ENCODE results near the gene CCDC88B. TPM values are rescaled to one million over a fixed set of nuclear protein-coding genes. Genes with fewer than 3 reads are reported as not detected.

CCDC88B gene
- total and polyA plus RNA-seq, 2 experiments from 2014 or later = 6.8 to 12.1 TPM

DNA sequence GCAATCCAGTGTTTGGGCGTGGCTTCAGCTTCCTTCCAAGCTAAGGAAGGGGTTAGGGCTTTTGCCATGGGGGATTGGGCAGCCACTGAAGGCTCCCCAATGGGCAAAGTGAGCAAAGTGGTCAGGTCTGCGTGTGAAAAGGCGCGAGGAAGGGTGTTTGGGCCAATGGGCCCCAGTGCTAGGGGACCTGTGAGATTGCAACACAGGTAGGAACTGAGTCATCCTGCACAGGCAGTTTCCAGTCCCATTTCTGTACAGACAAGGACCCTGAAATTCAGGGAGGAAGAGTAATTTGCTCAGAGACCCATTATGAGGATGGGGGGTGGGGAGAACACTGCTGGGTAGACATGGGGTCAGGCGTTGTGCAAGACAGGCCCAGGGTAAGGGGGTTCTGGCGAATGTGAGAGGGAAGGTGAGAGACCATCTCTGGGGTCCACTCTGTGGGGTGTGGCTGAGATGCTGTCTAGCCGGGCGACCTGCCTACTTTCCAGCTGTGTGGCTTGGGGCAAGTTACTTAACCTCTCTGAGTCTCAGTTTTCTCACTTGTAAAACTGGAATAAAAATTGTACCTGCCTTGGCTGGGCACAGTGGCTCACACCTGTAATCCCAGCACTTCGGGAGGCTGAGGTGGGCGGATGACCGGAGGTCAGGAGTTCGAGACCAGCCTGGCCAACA lies 7.3 kb downstream of the CCDC88B start:
- no peaks in the 10 kb centered on the region for H3K9me3 Mint-ChIP-seq
- peaks cover 26% of the 10 kb centered on the region for H3K27me3 Mint-ChIP-seq (ENCODE audit: insufficient read depth, low read depth, poor library complexity)
- DNase-seq (ENCODE audit: low spot score) (no peak), ATAC-seq (no peak)
- Histone ChIP-seq H3K9me2 (ENCODE audit: insufficient read depth) (no peaks in the 10 kb centered on the region), H3K4me3 (no peak overlapping the region), H4K20me1 (replicated peaks; ENCODE audit: insufficient read depth) (no peaks in the 10 kb centered on the region), H3K36me3 (ENCODE audit: insufficient read depth) (no peaks in the 10 kb centered on the region), H3K4me2 (no peak overlapping the region), H3K27ac (ENCODE audit: low read depth) (no peak overlapping the region), H2AFZ (no peak overlapping the region), H3K4me1 (ENCODE audit: insufficient read depth) (no peaks in the 10 kb centered on the region; the same call in 1 of the 2 replicates), H3F3A (replicated peaks; ENCODE audit: low read depth) (no peaks in the 10 kb centered on the region), H3K79me2 (replicated peaks; ENCODE audit: insufficient read depth) (no peaks in the 10 kb centered on the region), H3K27me3 (ENCODE audit: insufficient read depth) (no peaks in the 10 kb centered on the region)
- H3K36me3 Mint-ChIP-seq (ENCODE audit: low read depth) = no peaks in the 10 kb centered on the region; the same call in 2 of the 3 replicates
- no peak overlapping the region for H3K27ac Mint-ChIP-seq
- H3K4me1 Mint-ChIP-seq = peaks cover 2% of the 10 kb centered on the region; the same call in 2 of the 3 replicates
- no peak overlapping the region; the same call in 2 of the 3 replicates for H3K4me3 Mint-ChIP-seq
- TF ChIP-seq, protein P1, sequence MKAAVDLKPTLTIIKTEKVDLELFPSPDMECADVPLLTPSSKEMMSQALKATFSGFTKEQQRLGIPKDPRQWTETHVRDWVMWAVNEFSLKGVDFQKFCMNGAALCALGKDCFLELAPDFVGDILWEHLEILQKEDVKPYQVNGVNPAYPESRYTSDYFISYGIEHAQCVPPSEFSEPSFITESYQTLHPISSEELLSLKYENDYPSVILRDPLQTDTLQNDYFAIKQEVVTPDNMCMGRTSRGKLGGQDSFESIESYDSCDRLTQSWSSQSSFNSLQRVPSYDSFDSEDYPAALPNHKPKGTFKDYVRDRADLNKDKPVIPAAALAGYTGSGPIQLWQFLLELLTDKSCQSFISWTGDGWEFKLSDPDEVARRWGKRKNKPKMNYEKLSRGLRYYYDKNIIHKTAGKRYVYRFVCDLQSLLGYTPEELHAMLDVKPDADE (IDR thresholded peaks at IDR 0.05) = no peak
- TF ChIP-seq ZNF331 (CRISPR knock-in tag; IDR thresholded peaks at IDR 0.05; ENCODE audit: low read depth) (no peak), JUNB (IDR thresholded peaks at IDR 0.05; ENCODE audit: unreplicated experiment) (no peak), NANOG (IDR thresholded peaks at IDR 0.05; ENCODE audit: borderline replicate concordance) (no peak), STAT1 (IDR thresholded peaks at IDR 0.05; ENCODE audit: unreplicated experiment) (no peak), POLR2AphosphoS5 (IDR thresholded peaks at IDR 0.05; ENCODE audit: low read depth) (no peak), EZH2 (IDR thresholded peaks at IDR 0.05; ENCODE audit: low read depth, unreplicated experiment) (no peak), CREB1 (CRISPR knock-in tag; IDR thresholded peaks at IDR 0.05; ENCODE audit: low read depth) (no peak), EZH2phosphoT487 (IDR thresholded peaks at IDR 0.05; ENCODE audit: unreplicated experiment) (no peak), ZNF114 (CRISPR knock-in tag; IDR thresholded peaks at IDR 0.05) (no peak)
- TF ChIP-seq, protein P2, sequence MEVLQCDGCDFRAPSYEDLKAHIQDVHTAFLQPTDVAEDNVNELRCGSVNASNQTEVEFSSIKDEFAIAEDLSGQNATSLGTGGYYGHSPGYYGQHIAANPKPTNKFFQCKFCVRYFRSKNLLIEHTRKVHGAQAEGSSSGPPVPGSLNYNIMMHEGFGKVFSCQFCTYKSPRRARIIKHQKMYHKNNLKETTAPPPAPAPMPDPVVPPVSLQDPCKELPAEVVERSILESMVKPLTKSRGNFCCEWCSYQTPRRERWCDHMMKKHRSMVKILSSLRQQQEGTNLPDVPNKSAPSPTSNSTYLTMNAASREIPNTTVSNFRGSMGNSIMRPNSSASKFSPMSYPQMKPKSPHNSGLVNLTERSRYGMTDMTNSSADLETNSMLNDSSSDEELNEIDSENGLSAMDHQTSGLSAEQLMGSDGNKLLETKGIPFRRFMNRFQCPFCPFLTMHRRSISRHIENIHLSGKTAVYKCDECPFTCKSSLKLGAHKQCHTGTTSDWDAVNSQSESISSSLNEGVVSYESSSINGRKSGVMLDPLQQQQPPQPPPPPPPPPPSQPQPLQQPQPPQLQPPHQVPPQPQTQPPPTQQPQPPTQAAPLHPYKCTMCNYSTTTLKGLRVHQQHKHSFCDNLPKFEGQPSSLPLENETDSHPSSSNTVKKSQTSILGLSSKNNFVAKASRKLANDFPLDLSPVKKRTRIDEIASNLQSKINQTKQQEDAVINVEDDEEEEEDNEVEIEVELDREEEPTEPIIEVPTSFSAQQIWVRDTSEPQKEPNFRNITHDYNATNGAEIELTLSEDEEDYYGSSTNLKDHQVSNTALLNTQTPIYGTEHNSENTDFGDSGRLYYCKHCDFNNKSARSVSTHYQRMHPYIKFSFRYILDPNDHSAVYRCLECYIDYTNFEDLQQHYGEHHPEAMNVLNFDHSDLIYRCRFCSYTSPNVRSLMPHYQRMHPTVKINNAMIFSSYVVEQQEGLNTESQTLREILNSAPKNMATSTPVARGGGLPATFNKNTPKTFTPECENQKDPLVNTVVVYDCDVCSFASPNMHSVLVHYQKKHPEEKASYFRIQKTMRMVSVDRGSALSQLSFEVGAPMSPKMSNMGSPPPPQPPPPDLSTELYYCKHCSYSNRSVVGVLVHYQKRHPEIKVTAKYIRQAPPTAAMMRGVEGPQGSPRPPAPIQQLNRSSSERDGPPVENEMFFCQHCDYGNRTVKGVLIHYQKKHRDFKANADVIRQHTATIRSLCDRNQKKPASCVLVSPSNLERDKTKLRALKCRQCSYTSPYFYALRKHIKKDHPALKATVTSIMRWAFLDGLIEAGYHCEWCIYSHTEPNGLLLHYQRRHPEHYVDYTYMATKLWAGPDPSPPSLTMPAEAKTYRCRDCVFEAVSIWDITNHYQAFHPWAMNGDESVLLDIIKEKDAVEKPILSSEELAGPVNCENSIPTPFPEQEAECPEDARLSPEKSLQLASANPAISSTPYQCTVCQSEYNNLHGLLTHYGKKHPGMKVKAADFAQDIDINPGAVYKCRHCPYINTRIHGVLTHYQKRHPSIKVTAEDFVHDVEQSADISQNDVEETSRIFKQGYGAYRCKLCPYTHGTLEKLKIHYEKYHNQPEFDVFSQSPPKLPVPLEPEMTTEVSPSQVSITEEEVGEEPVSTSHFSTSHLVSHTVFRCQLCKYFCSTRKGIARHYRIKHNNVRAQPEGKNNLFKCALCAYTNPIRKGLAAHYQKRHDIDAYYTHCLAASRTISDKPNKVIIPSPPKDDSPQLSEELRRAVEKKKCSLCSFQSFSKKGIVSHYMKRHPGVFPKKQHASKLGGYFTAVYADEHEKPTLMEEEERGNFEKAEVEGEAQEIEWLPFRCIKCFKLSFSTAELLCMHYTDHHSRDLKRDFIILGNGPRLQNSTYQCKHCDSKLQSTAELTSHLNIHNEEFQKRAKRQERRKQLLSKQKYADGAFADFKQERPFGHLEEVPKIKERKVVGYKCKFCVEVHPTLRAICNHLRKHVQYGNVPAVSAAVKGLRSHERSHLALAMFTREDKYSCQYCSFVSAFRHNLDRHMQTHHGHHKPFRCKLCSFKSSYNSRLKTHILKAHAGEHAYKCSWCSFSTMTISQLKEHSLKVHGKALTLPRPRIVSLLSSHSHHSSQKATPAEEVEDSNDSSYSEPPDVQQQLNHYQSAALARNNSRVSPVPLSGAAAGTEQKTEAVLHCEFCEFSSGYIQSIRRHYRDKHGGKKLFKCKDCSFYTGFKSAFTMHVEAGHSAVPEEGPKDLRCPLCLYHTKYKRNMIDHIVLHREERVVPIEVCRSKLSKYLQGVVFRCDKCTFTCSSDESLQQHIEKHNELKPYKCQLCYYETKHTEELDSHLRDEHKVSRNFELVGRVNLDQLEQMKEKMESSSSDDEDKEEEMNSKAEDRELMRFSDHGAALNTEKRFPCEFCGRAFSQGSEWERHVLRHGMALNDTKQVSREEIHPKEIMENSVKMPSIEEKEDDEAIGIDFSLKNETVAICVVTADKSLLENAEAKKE (CRISPR knock-in tag; IDR thresholded peaks at IDR 0.05) = no peak
- TF ChIP-seq, protein P3, sequence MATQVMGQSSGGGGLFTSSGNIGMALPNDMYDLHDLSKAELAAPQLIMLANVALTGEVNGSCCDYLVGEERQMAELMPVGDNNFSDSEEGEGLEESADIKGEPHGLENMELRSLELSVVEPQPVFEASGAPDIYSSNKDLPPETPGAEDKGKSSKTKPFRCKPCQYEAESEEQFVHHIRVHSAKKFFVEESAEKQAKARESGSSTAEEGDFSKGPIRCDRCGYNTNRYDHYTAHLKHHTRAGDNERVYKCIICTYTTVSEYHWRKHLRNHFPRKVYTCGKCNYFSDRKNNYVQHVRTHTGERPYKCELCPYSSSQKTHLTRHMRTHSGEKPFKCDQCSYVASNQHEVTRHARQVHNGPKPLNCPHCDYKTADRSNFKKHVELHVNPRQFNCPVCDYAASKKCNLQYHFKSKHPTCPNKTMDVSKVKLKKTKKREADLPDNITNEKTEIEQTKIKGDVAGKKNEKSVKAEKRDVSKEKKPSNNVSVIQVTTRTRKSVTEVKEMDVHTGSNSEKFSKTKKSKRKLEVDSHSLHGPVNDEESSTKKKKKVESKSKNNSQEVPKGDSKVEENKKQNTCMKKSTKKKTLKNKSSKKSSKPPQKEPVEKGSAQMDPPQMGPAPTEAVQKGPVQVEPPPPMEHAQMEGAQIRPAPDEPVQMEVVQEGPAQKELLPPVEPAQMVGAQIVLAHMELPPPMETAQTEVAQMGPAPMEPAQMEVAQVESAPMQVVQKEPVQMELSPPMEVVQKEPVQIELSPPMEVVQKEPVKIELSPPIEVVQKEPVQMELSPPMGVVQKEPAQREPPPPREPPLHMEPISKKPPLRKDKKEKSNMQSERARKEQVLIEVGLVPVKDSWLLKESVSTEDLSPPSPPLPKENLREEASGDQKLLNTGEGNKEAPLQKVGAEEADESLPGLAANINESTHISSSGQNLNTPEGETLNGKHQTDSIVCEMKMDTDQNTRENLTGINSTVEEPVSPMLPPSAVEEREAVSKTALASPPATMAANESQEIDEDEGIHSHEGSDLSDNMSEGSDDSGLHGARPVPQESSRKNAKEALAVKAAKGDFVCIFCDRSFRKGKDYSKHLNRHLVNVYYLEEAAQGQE (IDR thresholded peaks at IDR 0.05; ENCODE audit: unreplicated experiment) = no peak
- TF ChIP-seq, protein P4, sequence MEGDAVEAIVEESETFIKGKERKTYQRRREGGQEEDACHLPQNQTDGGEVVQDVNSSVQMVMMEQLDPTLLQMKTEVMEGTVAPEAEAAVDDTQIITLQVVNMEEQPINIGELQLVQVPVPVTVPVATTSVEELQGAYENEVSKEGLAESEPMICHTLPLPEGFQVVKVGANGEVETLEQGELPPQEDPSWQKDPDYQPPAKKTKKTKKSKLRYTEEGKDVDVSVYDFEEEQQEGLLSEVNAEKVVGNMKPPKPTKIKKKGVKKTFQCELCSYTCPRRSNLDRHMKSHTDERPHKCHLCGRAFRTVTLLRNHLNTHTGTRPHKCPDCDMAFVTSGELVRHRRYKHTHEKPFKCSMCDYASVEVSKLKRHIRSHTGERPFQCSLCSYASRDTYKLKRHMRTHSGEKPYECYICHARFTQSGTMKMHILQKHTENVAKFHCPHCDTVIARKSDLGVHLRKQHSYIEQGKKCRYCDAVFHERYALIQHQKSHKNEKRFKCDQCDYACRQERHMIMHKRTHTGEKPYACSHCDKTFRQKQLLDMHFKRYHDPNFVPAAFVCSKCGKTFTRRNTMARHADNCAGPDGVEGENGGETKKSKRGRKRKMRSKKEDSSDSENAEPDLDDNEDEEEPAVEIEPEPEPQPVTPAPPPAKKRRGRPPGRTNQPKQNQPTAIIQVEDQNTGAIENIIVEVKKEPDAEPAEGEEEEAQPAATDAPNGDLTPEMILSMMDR (conservative IDR thresholded peaks at IDR 0.05; ENCODE audit: low read depth in 2 of 2) = no peak
